GM18526 (cell line): Measurements from ENCODE around the gene PRKAG2.

Experiments
- POLR2A ChIP-seq: IDR thresholded peaks from 3 replicates; pipeline ENCODE4 v1.6.1; 2011; ENCODE audit not compliant: insufficient read length; ENCODE audit errors: extremely low read depth

Gene PRKAG2

GRCh38 chr7:151815419-151815818, 61.5 kb downstream of the PRKAG2 start:
- TF ChIP-seq POLR2A = no peak

GRCh38 chr7:151814400-151815009, 62.4 kb downstream of the PRKAG2 start:
- no peak for TF ChIP-seq POLR2A

GRCh38 chr7:151813997-151814396, 62.9 kb downstream of the PRKAG2 start:
- TF ChIP-seq POLR2A = no peak

GRCh38 chr7:151813445-151813844, 63.5 kb downstream of the PRKAG2 start:
- no peak for TF ChIP-seq POLR2A

- no peak for TF ChIP-seq POLR2A
Observed at GRCh38 chr7:151812967-151813366, 63.9 kb downstream of the PRKAG2 start.

- TF ChIP-seq POLR2A = no peak
Observed at GRCh38 chr7:151810441-151811232, 66.3 kb downstream of the PRKAG2 start.

GRCh38 chr7:151809864-151810170, 67.1 kb downstream of the PRKAG2 start:
- no peak for TF ChIP-seq POLR2A

- no peak for TF ChIP-seq POLR2A
Observed at GRCh38 chr7:151809146-151809863, 67.6 kb downstream of the PRKAG2 start.

GRCh38 chr7:151808400-151809145, 68.3 kb downstream of the PRKAG2 start:
- no peak for TF ChIP-seq POLR2A

- no peak for TF ChIP-seq POLR2A
Observed at GRCh38 chr7:151807846-151808245, 69.1 kb downstream of the PRKAG2 start.

- no peak for TF ChIP-seq POLR2A
Observed at GRCh38 chr7:151806952-151807775, 69.8 kb downstream of the PRKAG2 start.

- TF ChIP-seq POLR2A = no peak
Observed at GRCh38 chr7:151806204-151806603, 70.7 kb downstream of the PRKAG2 start.

GRCh38 chr7:151805191-151805590, 71.7 kb downstream of the PRKAG2 start:
- TF ChIP-seq POLR2A = no peak

- TF ChIP-seq POLR2A = no peak
Observed at GRCh38 chr7:151804756-151805155, 72.2 kb downstream of the PRKAG2 start.

GRCh38 chr7:151803841-151804240, 73.1 kb downstream of the PRKAG2 start:
- TF ChIP-seq POLR2A = no peak
